Measurements from ENCODE around the gene TJP2.

DNA sequence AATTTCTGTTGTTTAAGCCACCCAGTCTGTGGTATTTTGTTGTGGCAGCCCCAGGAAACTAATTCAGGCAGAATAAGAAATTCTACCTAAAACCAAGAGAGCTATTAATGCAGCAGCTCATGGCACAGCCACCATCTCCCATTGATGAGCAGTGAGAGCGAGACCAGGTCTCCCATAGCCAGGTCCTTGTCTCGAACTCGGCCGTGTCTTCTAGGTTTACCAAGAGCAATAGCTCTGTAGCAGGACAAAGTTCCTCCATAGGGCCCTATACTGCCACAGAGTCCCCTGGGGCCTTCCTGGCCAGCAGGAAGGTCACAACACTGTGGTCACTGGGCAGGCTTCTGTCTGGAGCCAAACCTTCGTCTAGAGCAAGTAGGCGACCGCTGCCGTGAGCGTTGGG lies 34.5 kb upstream of the TJP2 start:
- TF ChIP-seq, protein P1, sequence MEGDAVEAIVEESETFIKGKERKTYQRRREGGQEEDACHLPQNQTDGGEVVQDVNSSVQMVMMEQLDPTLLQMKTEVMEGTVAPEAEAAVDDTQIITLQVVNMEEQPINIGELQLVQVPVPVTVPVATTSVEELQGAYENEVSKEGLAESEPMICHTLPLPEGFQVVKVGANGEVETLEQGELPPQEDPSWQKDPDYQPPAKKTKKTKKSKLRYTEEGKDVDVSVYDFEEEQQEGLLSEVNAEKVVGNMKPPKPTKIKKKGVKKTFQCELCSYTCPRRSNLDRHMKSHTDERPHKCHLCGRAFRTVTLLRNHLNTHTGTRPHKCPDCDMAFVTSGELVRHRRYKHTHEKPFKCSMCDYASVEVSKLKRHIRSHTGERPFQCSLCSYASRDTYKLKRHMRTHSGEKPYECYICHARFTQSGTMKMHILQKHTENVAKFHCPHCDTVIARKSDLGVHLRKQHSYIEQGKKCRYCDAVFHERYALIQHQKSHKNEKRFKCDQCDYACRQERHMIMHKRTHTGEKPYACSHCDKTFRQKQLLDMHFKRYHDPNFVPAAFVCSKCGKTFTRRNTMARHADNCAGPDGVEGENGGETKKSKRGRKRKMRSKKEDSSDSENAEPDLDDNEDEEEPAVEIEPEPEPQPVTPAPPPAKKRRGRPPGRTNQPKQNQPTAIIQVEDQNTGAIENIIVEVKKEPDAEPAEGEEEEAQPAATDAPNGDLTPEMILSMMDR (IDR thresholded peaks at IDR 0.05; ENCODE audit: low read depth, low read length), result no peak
- TF ChIP-seq MYC (IDR thresholded peaks at IDR 0.05; ENCODE audit: low read depth, low read length) (no peak), POLR2A (IDR thresholded peaks at IDR 0.05; ENCODE audit: extremely low read depth, insufficient read length) (no peak)

All from NB4 (cell line).